HL-60 (cell line): ENCODE results near the gene SRP19.

ENCODE experiments used
- DNase-seq, 2 experiments: peaks; one replicate each; pipeline ENCODE4 v3.0.0-alpha.2; 2010 to 2020; ENCODE audit warnings: low read depth in 1 of 2, low spot score in 1 of 2
- H3K27ac ChIP-seq: fragments of 250-450 bp; sonication (Bioruptor Pico); replicated peaks from 2 replicates; pipeline ENCODE4 v1.5.1; 2020; ENCODE audit warnings: mild to moderate bottlenecking, moderate library complexity
- H3K27me3 ChIP-seq: fragments of 250-450 bp; sonication (Bioruptor Pico); 2 replicates; pipeline ENCODE4 v1.5.1; 2021; ENCODE audit warnings: mild to moderate bottlenecking, moderate library complexity; ENCODE audit not compliant: insufficient read depth, poor library complexity, severe bottlenecking
- H3K4me3 ChIP-seq: replicated peaks from 2 replicates; pipeline ENCODE4 v1.5.1; 2011; ENCODE audit warnings: mild to moderate bottlenecking, control low read depth, low read length; ENCODE audit not compliant: insufficient read depth
- GABPA ChIP-seq: IDR thresholded peaks from 2 replicates; pipeline ENCODE4 v1.6.1; 2012; ENCODE audit warnings: low read depth
- POLR2AphosphoS5 ChIP-seq: IDR thresholded peaks from 2 replicates; pipeline ENCODE4 v1.6.1; 2012; ENCODE audit warnings: low read depth
- SPI1 ChIP-seq: IDR thresholded peaks from 2 replicates; pipeline ENCODE4 v1.6.1; 2012; ENCODE audit warnings: low read depth, mild to moderate bottlenecking, borderline replicate concordance
- TF ChIP-seq, protein P1 (sequence below): IDR thresholded peaks from 2 replicates; pipeline ENCODE4 v1.6.1; 2012; ENCODE audit warnings: low read depth; ENCODE audit not compliant: insufficient replicate concordance
- TF ChIP-seq, protein P2 (sequence below): IDR thresholded peaks from one replicate; pipeline ENCODE4 v1.5.1; 2011; ENCODE audit warnings: low read length, control low read depth, inconsistent platforms; ENCODE audit not compliant: insufficient read depth

The SRP19 gene

DNA sequence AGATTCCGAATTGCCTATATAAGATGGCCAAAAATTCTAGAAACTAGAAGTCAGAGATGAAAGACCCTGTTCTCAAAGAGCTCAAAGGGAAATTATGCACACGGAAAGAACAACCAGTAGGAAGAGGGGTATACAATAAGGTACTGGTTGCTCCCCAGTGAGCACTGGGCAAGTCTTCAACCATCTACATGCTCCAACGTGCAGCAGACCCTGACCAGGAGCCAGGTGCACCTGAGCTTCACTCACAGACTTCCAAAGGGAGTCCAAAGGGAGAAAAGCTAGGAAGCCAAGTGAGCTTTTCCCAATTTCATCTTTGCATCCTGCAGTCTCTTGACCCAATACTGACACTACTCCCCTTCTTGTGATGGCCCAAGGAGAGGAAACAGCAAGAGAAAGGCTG, 57.0 kb downstream of the SRP19 start:
- no peak overlapping the region for H3K27ac ChIP-seq
- TF ChIP-seq, protein P1, sequence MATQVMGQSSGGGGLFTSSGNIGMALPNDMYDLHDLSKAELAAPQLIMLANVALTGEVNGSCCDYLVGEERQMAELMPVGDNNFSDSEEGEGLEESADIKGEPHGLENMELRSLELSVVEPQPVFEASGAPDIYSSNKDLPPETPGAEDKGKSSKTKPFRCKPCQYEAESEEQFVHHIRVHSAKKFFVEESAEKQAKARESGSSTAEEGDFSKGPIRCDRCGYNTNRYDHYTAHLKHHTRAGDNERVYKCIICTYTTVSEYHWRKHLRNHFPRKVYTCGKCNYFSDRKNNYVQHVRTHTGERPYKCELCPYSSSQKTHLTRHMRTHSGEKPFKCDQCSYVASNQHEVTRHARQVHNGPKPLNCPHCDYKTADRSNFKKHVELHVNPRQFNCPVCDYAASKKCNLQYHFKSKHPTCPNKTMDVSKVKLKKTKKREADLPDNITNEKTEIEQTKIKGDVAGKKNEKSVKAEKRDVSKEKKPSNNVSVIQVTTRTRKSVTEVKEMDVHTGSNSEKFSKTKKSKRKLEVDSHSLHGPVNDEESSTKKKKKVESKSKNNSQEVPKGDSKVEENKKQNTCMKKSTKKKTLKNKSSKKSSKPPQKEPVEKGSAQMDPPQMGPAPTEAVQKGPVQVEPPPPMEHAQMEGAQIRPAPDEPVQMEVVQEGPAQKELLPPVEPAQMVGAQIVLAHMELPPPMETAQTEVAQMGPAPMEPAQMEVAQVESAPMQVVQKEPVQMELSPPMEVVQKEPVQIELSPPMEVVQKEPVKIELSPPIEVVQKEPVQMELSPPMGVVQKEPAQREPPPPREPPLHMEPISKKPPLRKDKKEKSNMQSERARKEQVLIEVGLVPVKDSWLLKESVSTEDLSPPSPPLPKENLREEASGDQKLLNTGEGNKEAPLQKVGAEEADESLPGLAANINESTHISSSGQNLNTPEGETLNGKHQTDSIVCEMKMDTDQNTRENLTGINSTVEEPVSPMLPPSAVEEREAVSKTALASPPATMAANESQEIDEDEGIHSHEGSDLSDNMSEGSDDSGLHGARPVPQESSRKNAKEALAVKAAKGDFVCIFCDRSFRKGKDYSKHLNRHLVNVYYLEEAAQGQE, result no peak
- no peak for DNase-seq
- H3K4me3 ChIP-seq, result no peak overlapping the region
- no peaks in the 10 kb centered on the region for H3K27me3 ChIP-seq

DNA sequence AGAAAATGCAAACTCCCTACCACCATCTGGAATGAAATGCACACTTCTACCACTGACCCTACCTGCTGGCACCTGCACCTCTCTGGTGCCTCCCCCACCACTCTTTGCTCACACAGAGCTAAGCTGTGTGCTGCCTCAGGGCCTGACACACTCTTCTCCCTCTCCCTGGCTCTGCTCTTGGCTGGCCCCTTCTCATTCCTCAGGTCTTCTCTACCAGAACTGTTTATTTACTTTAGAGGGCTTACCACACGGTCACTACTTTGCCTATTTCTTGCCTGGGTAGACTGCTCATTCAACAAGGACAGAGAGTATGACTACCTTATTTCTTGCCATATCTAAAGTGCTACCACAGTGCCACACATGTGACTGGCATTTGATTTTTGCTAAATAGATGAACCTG, 57.6 kb downstream of the SRP19 start:
- H3K27me3 ChIP-seq, result no peaks in the 10 kb centered on the region
- H3K27ac ChIP-seq, result no peak overlapping the region
- no peak overlapping the region for H3K4me3 ChIP-seq
- TF ChIP-seq GABPA (no peak), POLR2AphosphoS5 (no peak), SPI1 (no peak)
- TF ChIP-seq, protein P1, result no peak
- TF ChIP-seq, protein P2, sequence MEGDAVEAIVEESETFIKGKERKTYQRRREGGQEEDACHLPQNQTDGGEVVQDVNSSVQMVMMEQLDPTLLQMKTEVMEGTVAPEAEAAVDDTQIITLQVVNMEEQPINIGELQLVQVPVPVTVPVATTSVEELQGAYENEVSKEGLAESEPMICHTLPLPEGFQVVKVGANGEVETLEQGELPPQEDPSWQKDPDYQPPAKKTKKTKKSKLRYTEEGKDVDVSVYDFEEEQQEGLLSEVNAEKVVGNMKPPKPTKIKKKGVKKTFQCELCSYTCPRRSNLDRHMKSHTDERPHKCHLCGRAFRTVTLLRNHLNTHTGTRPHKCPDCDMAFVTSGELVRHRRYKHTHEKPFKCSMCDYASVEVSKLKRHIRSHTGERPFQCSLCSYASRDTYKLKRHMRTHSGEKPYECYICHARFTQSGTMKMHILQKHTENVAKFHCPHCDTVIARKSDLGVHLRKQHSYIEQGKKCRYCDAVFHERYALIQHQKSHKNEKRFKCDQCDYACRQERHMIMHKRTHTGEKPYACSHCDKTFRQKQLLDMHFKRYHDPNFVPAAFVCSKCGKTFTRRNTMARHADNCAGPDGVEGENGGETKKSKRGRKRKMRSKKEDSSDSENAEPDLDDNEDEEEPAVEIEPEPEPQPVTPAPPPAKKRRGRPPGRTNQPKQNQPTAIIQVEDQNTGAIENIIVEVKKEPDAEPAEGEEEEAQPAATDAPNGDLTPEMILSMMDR, result no peak
- no peak for DNase-seq
